Urinary bladder (tissue), 4 donors: ENCODE measurements around the gene KCNIP4. TPM values are rescaled to one million over a fixed set of nuclear protein-coding genes. Genes with fewer than 3 reads are reported as not detected.
A peak's percentile ranks its signal among the peaks of the same experiment; 100 is the strongest.
"Not testable (repeated sequence)": the region's sequence is repeated elsewhere in the genome, so short reads cannot be mapped to it uniquely, and the experiment has no call there.

ENCODE experiments used
- DNase-seq: peaks from one replicate; pipeline ENCODE4 v3.0.0-alpha.2; 2015; ENCODE audit errors: extremely low spot score
- H3K27ac ChIP-seq: one replicate; pipeline ENCODE4 v1.5.1; 2013; ENCODE audit warnings: low read depth, mild to moderate bottlenecking, moderate library complexity
- H3K36me3 ChIP-seq: one replicate; pipeline ENCODE4 v1.6.1; 2013; ENCODE audit warnings: mild to moderate bottlenecking, moderate library complexity; ENCODE audit not compliant: insufficient read depth
- H3K4me1 ChIP-seq: one replicate; pipeline ENCODE4 v1.6.1; 2013; ENCODE audit warnings: mild to moderate bottlenecking, moderate library complexity; ENCODE audit not compliant: insufficient read depth
- H3K4me3 ChIP-seq: one replicate; pipeline ENCODE4 v1.5.1; 2013; ENCODE audit warnings: low read depth, low read length
- WGBS: extraction: QIAGEN DNeasy Blood & Tissue Kit; methylation state at CpG from one replicate; pipeline ENCODE4 v1.1.7; 2013; 5-methylcytosine and 5-hydroxymethylcytosine counted together
- polyA plus RNA-seq: library from polyadenylated mRNA; stranded (reverse); fragments of 200-250 nt; gene quantifications from one replicate; pipeline ENCODE4 v1.2.3, GENCODE V29; 2013
- total RNA-seq: library from RNA; depleted of rRNA; stranded (reverse); fragments of >200 nt; gene quantifications from one replicate; pipeline ENCODE4 v1.2.3, GENCODE V29; 2014
- donor health status: healthy with polysubstance abuse.
- donor health status: healthy.

The KCNIP4 gene
- total and polyA plus RNA-seq, 2 donors = 4.9 to 23.5 TPM

DNA sequence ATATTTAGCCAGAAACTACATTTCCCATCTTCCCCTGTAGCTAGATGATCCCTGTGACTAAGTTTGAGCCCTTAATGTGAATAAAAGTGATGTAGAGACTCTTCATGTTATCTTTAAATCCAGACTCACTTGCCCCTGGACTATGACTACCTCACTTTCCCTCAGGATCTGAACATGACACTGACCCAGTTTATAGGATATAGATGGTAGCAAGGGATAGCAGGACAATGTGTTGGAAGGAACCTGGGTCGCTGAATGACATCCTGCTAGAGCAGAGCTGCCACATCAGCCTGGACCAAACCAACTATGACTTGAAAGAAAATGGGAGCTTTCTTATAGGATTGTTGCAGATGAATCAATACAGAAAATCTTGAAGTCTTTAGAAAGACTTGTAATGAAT, 1110.1 kb downstream of the KCNIP4 start:
- DNase-seq = no peak
- Histone ChIP-seq H3K4me1 (no peaks in the 10 kb centered on the region), H3K36me3 (no peaks in the 10 kb centered on the region), H3K27ac (no peak overlapping the region), H3K4me3 (no peak overlapping the region)
- 88% methylated on average over 1 of the region's 1 CpG for WGBS

DNA sequence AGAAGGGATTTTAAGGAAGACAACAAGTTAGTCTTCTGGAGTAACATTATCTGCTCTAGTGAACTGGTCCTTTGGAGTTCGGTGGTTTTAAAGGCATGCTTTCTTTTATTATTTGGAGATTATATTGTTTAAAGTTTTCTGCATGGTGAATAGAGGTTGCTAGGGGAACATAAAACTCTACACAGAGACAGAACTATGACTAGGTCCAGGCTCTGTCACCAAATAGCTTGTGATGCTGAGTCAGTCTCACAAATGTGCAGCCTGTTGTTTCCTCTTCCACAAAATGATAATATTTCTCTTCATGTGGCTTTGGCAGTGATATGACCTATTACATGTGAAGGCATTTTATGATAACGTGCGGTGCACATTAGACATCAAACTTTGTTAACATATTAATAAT, 1115.7 kb downstream of the KCNIP4 start:
- WGBS = 45% methylated on average over 3 of the region's 3 CpGs
- Histone ChIP-seq H3K4me1 (no peaks in the 10 kb centered on the region), H3K36me3 (no peaks in the 10 kb centered on the region), H3K27ac (no peak overlapping the region), H3K4me3 (no peak overlapping the region)
- DNase-seq = no peak

GRCh38 chr4:20831746-20832145, 1116.8 kb downstream of the KCNIP4 start:
- no peak for DNase-seq
- Histone ChIP-seq H3K4me3 (no peak overlapping the region), H3K4me1 (no peaks in the 10 kb centered on the region), H3K27ac (no peak overlapping the region), H3K36me3 (no peaks in the 10 kb centered on the region)
- WGBS = 82% methylated on average over 1 of the region's 1 CpG

- no peak for DNase-seq
- H3K36me3 ChIP-seq = no peaks in the 10 kb centered on the region
- H3K4me1 ChIP-seq = no peaks in the 10 kb centered on the region
- H3K4me3 ChIP-seq = no peak overlapping the region
- 75% methylated on average over 5 of the region's 5 CpGs for WGBS
- no peak overlapping the region for H3K27ac ChIP-seq
These were observed 1118.8 kb downstream of the KCNIP4 start for GRCh38 chr4:20829617-20830357.

GRCh38 chr4:20825505-20825904, 1123.1 kb downstream of the KCNIP4 start:
- WGBS = 82% methylated on average over 3 of the region's 3 CpGs
- Histone ChIP-seq H3K36me3 (no peaks in the 10 kb centered on the region), H3K4me1 (no peaks in the 10 kb centered on the region)

GRCh38 chr4:20816287-20816686, 1132.3 kb downstream of the KCNIP4 start:
- no peak overlapping the region for H3K27ac ChIP-seq
- no peak overlapping the region for H3K4me3 ChIP-seq
- DNase-seq = no peak
- H3K36me3 ChIP-seq = no peaks in the 10 kb centered on the region
- no peaks in the 10 kb centered on the region for H3K4me1 ChIP-seq
- WGBS = 92% methylated on average over 5 of the region's 5 CpGs

More at GRCh38 chr4:20825505-20825904, 1123.1 kb downstream of the KCNIP4 start:
- no peak overlapping the region for H3K4me3 ChIP-seq
- DNase-seq = no peak
- H3K27ac ChIP-seq = no peak overlapping the region

DNA sequence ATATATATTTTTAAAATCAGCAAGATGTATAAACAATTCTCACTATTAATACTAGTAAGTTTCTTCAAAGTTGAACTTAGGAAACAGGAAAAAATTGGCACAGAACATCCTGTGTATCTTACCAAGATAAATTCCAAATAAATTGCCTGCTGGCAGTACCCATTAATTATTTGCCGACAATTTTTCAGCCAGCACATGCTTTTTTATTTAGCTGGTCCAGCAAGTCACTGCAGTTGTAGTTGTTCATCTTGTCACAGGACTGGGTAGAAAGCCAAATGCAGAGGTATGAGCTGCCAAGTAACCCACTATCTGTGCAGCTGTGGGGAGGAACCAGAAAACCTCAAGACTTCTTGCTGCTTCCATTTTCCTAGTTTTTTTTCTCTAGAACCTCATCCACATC, 1134.9 kb downstream of the KCNIP4 start:
- no peak overlapping the region for H3K27ac ChIP-seq
- H3K4me3 ChIP-seq = no peak overlapping the region
- no peaks in the 10 kb centered on the region for H3K36me3 ChIP-seq
- no peak for DNase-seq
- no peaks in the 10 kb centered on the region for H3K4me1 ChIP-seq
- WGBS = 45% methylated on average over 1 of the region's 1 CpG

DNA sequence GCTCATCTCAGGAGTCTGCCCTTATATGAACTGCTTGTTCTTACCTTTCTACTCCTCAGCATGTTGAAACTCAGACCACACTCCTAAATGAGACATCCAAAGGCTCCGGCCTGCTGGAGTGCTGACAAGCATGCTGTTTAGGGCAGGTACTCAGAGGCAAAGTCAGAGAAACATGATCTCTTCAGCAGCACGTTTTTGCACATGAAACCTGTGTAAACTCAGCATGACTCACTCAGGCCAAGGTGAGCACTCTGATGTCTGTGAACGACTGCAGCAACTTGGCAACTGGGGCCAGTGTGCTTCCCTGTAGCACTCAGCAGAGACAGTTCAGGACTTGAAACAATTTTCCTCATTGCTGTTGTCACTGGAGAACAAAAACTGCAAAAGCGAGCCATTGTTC, 1138.8 kb downstream of the KCNIP4 start:
- WGBS = 38% methylated on average over 4 of the region's 4 CpGs

DNA sequence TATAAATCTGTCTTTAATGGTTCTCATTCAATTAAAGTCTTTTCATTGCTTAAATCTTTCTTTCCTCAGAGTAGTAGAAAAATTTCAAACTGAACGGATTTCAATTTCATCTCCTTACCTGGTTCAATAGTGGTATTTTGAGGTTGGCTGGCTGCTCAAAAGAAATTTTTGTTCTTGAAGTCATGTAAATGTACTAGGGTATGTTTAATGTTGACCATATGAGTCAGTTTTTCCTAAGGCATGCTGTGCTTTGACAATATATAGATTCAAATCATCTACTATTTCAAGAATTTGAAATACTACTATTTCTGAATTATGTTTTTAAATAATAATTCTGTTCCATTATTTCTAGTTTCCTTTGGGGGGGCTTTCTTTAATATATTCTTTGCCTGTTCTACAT, 1142.9 kb downstream of the KCNIP4 start:
- H3K27ac ChIP-seq = no peak overlapping the region
- 79% methylated on average over 1 of the region's 1 CpG for WGBS
- H3K36me3 ChIP-seq = no peaks in the 10 kb centered on the region
- H3K4me3 ChIP-seq = no peak overlapping the region
- H3K4me1 ChIP-seq = no peaks in the 10 kb centered on the region
- DNase-seq = no peak

More for the DNA sequence above, 1138.8 kb downstream of the KCNIP4 start:
- Histone ChIP-seq H3K4me1 (no peaks in the 10 kb centered on the region), H3K27ac (no peak overlapping the region), H3K4me3 (no peak overlapping the region), H3K36me3 (no peaks in the 10 kb centered on the region)
- peak; percentile 55 for DNase-seq

GRCh38 chr4:20787940-20788665, 1160.5 kb downstream of the KCNIP4 start:
- no peak overlapping the region for H3K27ac ChIP-seq
- no peak overlapping the region for H3K4me3 ChIP-seq
- H3K36me3 ChIP-seq = no peaks in the 10 kb centered on the region
- no peak for DNase-seq
- H3K4me1 ChIP-seq = no peaks in the 10 kb centered on the region
- WGBS = 65% methylated on average over 2 of the region's 2 CpGs

- H3K4me1 ChIP-seq, H3K4me3 ChIP-seq, H3K27ac ChIP-seq, DNase-seq, H3K36me3 ChIP-seq: not testable (repeated sequence)
- WGBS = 87% methylated on average over 1 of the region's 1 CpG
These were observed 1165.4 kb downstream of the KCNIP4 start for GRCh38 chr4:20783134-20783533.

- H3K4me1 ChIP-seq = no peaks in the 10 kb centered on the region
- H3K27ac ChIP-seq = no peak overlapping the region
- H3K4me3 ChIP-seq = no peak overlapping the region
- H3K36me3 ChIP-seq = no peaks in the 10 kb centered on the region
- WGBS = 86% methylated on average over 1 of the region's 1 CpG
- DNase-seq = no peak
These were observed 1169.7 kb downstream of the KCNIP4 start for GRCh38 chr4:20778896-20779295.

DNA sequence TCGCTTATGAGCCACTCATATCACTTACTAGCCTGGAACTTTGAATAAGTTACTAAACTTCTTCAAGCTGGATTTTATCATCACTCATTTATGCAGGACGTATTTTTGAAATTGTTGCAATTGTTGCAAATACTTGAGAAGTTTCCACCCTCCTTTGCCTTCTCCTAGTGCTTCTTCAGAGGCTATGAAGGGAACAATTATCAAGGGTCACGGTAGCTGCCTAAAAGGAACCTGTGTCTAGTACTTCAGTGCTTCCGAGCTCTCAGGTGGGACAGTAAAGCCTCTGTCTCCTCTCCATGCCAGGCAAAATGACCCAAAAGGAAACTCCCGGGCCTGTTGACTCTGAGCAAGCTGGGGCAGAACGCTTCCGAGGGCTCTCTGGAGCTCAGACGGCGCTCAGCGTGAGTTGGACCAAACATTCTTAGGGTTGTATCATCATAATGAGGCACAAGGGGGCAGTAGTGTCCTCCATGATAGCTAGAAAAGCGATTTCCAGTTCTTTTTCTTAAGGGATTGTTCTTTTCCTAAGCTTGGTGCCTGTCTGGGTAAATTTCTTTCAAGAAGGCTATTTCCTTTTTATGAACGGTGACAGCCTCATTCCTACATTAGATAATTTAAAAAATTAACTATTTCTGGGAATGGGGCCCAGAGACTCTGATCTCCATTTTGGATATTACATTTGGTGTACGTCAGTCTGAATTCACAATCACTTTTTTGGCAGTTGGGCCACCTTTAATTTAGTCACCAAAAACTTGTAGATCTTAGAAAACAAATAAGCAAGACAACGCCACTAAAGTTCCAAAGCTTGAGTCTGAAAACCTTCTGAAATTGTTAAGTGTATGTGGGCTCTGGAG, 1175.2 kb downstream of the KCNIP4 start:
- WGBS = 27% methylated on average over 14 of the region's 14 CpGs
- no peak overlapping the region for H3K27ac ChIP-seq
- peak; percentile 49 for DNase-seq
- H3K4me1 ChIP-seq = no peaks in the 10 kb centered on the region
- H3K4me3 ChIP-seq = no peak overlapping the region
- H3K36me3 ChIP-seq = peaks cover 2% of the 10 kb centered on the region
